HepG2 (cell line): ENCODE measurements around the gene CBX7. TPM values are rescaled to one million over a fixed set of nuclear protein-coding genes. Genes with fewer than 3 reads are reported as not detected.

Experiments used
- ATAC-seq: fragments of 200-7000 bp; cut with Tn5 transposase; 3 replicates; pipeline ENCODE4 v1.9.1; 2020; ENCODE audit warnings: mild to moderate bottlenecking, moderate library complexity
- BruUV-seq: library from RNA; stranded (reverse); fragments of 400-500 nt; replicated peaks from 2 replicates; lab custom pipeline; 2021; lab: Mats Ljungman, UMichigan
- CTCF ChIA-PET: fragments of 300-600 bp; formaldehyde crosslinking; extraction: SDS; loops from one replicate; lab custom pipeline; 2021; ENCODE audit warnings: low total read pairs, inconsistent platforms, low intra/inter-chr PET ratio; lab: Yijun Ruan, JAX
- POLR2A ChIA-PET: fragments of 350-600 bp; sonication (Branson Sonifier 250); formaldehyde crosslinking; loops from one replicate; lab custom pipeline; 2020; ENCODE audit warnings: antibody characterized with exemption, inconsistent platforms; lab: Yijun Ruan, JAX
- DNase-seq: peaks from one replicate; pipeline ENCODE4 v3.0.0-alpha.2; 2015; ENCODE audit warnings: low spot score
- FAIRE-seq: peaks from 3 replicates; lab custom pipeline; 2011; peaks lifted over from hg19 to GRCh38; lab: Jason Lieb, UNC
- H2AFZ ChIP-seq: one replicate; pipeline ENCODE4 v1.6.1; 2011; ENCODE audit warnings: low read length, inconsistent platforms
- H3K27ac ChIP-seq: fragments of 300-600 bp; 3 replicates; pipeline ENCODE4 v1.8.0; 2011; ENCODE audit warnings: mixed run types, mild to moderate bottlenecking, mixed read lengths, low read length, inconsistent platforms; ENCODE audit not compliant: insufficient read depth; ENCODE audit errors: extremely low read length
- H3K27me3 ChIP-seq, 2 experiments: fragments of 200-600 bp in 1 of 2; 2 replicates in 1 of 2; 3 replicates in 1 of 2; pipeline versions ENCODE4 v1.6.0 to v1.8.0; 2011; ENCODE audit warnings: low read length in 2 of 2, mild to moderate bottlenecking in 2 of 2, moderate library complexity in 2 of 2, inconsistent platforms in 1 of 2; ENCODE audit not compliant: insufficient read depth in 2 of 2, control insufficient read depth in 1 of 2
- H3K36me3 ChIP-seq, 2 experiments: fragments of 200-600 bp in 1 of 2; replicated peaks in 1 of 2; 2 replicates in 1 of 2; 3 replicates in 1 of 2; pipeline versions ENCODE4 v1.5.1 to v1.8.0; 2011; ENCODE audit warnings: low read length in 2 of 2, inconsistent platforms in 1 of 2; ENCODE audit not compliant: insufficient read depth in 2 of 2, control insufficient read depth in 1 of 2
- H3K4me1 ChIP-seq: 2 replicates; pipeline ENCODE4 v1.5.1; 2012; ENCODE audit warnings: low read length, inconsistent platforms; ENCODE audit not compliant: insufficient read depth
- H3K4me2 ChIP-seq: 2 replicates; pipeline ENCODE4 v1.6.0; 2011; ENCODE audit warnings: low read depth, low read length, inconsistent platforms
- H3K4me3 ChIP-seq, 3 experiments: fragments of 200-600 bp in 1 of 3; sonication (generic), shearing (Covaris generic) in 1 of 3; replicated peaks in 1 of 3; 2 replicates each; pipeline ENCODE4 v1.5.1; 2011 to 2016; ENCODE audit warnings: low read length in 3 of 3, inconsistent platforms in 2 of 3, low read depth in 2 of 3, mild to moderate bottlenecking in 2 of 3, control low read depth in 1 of 3, mixed read lengths in 1 of 3; ENCODE audit not compliant: insufficient read depth in 1 of 3
- H3K79me2 ChIP-seq: one replicate; pipeline ENCODE4 v1.6.1; 2011; ENCODE audit warnings: low read length, inconsistent platforms; ENCODE audit not compliant: insufficient read depth
- H3K9ac ChIP-seq: 2 replicates; pipeline ENCODE4 v1.6.0; 2011; ENCODE audit warnings: mild to moderate bottlenecking, low read depth, low read length, inconsistent platforms; ENCODE audit not compliant: insufficient read depth
- H3K9me3 ChIP-seq: 2 replicates; pipeline ENCODE4 v1.5.1; 2012; ENCODE audit warnings: mild to moderate bottlenecking, low read length
- H4K20me1 ChIP-seq: 2 replicates; pipeline ENCODE4 v1.6.0; 2011; ENCODE audit warnings: inconsistent platforms, mild to moderate bottlenecking, low read length, moderate library complexity; ENCODE audit not compliant: insufficient read depth
- CCDC6 ChIP-seq: sonication (generic); formaldehyde crosslinking; IDR thresholded peaks from 2 replicates; pipeline ENCODE4 v1.8.1; 2022; ENCODE audit warnings: mild to moderate bottlenecking, missing genetic modification reagents, moderate library complexity
- CENPBD1 ChIP-seq: sonication (generic); formaldehyde crosslinking; IDR thresholded peaks from 2 replicates; pipeline ENCODE4 v1.8.0; 2022; ENCODE audit warnings: missing genetic modification reagents, low read depth, mild to moderate bottlenecking, borderline replicate concordance
- FOXM1 ChIP-seq: sonication (generic); formaldehyde crosslinking; IDR thresholded peaks from 2 replicates; pipeline ENCODE4 v1.5.0; 2020; ENCODE audit warnings: missing genetic modification reagents
- HIC2 ChIP-seq: sonication (generic); formaldehyde crosslinking; IDR thresholded peaks from 2 replicates; pipeline ENCODE4 v1.9.0; 2022; ENCODE audit warnings: low read depth, missing genetic modification reagents
- KLF16 ChIP-seq, 2 experiments: sonication (generic) in 1 of 2; formaldehyde crosslinking in 1 of 2; IDR thresholded peaks; 2 replicates each; pipeline versions ENCODE4 v1.6.1 to v1.8.0; 2016 to 2023; ENCODE audit warnings: missing genetic modification reagents in 2 of 2, missing compliant biosample characterization in 1 of 2
- MIER3 ChIP-seq: IDR thresholded peaks from 2 replicates; pipeline ENCODE4 v1.6.1; 2016; ENCODE audit warnings: missing compliant biosample characterization, borderline replicate concordance
- MLX ChIP-seq: IDR thresholded peaks from 2 replicates; pipeline ENCODE4 v1.6.1; 2016
- NCOA1 ChIP-seq: sonication (generic); formaldehyde crosslinking; IDR thresholded peaks from 2 replicates; pipeline ENCODE4 v1.9.0; 2021; ENCODE audit warnings: missing genetic modification reagents
- RFXAP ChIP-seq: sonication (generic); formaldehyde crosslinking; IDR thresholded peaks from 2 replicates; pipeline ENCODE4 v1.4.0; 2020; ENCODE audit warnings: missing genetic modification reagents, borderline replicate concordance
- TEAD3 ChIP-seq: optimal IDR thresholded peaks from 2 replicates; pipeline ENCODE3; 2016; ENCODE audit warnings: borderline replicate concordance
- USF2 ChIP-seq, 2 experiments: sonication (generic) in 1 of 2; formaldehyde crosslinking in 1 of 2; IDR thresholded peaks; 2 replicates each; pipeline versions ENCODE4 v1.5.1 to v1.6.1; 2011 to 2020; ENCODE audit warnings: borderline replicate concordance in 1 of 2, low read depth in 1 of 2, low read length in 1 of 2, mild to moderate bottlenecking in 1 of 2, missing genetic modification reagents in 1 of 2, moderate library complexity in 1 of 2
- ZBTB1 ChIP-seq: sonication (generic); formaldehyde crosslinking; IDR thresholded peaks from 2 replicates; pipeline ENCODE4 v1.4.0; 2020; ENCODE audit warnings: missing genetic modification reagents, borderline replicate concordance
- ZFP1 ChIP-seq: IDR thresholded peaks from 2 replicates; pipeline ENCODE4 v1.6.1; 2016
- ZNF264 ChIP-seq: sonication (generic); formaldehyde crosslinking; IDR thresholded peaks from 2 replicates; pipeline ENCODE4 v1.4.0; 2020; ENCODE audit warnings: missing genetic modification reagents
- ZNF574 ChIP-seq: sonication (generic); formaldehyde crosslinking; IDR thresholded peaks from 2 replicates; pipeline ENCODE4 v1.4.0; 2020; ENCODE audit warnings: missing genetic modification reagents
- ZNF616 ChIP-seq: sonication (generic); formaldehyde crosslinking; IDR thresholded peaks from 2 replicates; pipeline ENCODE4 v1.5.0; 2020; ENCODE audit warnings: low read depth, mild to moderate bottlenecking, missing genetic modification reagents
- WGBS: methylation state at CpG from one replicate; pipeline ENCODE4 v1.1.6; 2017; ENCODE audit warnings: low lambda C conversion rate; 5-methylcytosine and 5-hydroxymethylcytosine counted together
- in situ Hi-C: cut with HindIII; loops from 2 replicates; pipeline ENCODE4 v1.10.0; 2017; ENCODE audit warnings: low pct_unique_long_range_greater_than_20kb; ENCODE audit not compliant: extremely low pct_ligation_motif_present
- intact Hi-C: fragments of 100-400 bp; cut with micrococcal nuclease; formaldehyde crosslinking; loops from one replicate; pipeline ENCODE4 v1.10.0; 2022; ENCODE audit not compliant: unreplicated experiment
- polyA plus RNA-seq, 8 experiments: library from polyadenylated mRNA; depleted of rRNA in 3 of 8; stranded (reverse) in 7 of 8; unstranded in 1 of 8; fragments of >200 nt; fragmentation: Illumina TruSeq in 4 of 8; extraction: Trizol in 4 of 8; gene quantifications; 2 replicates each; pipeline versions ENCODE4 v1.2.1 to v1.2.3, GENCODE V29; 2011 to 2016; ENCODE audit warnings: low read depth in 4 of 8, missing spikeins in 1 of 8, mixed read lengths in 1 of 8; ENCODE audit not compliant: insufficient read depth in 1 of 8
- total RNA-seq, 5 experiments: library from RNA; depleted of rRNA; stranded (reverse); fragments of >200 nt; fragmentation: Illumina TruSeq; extraction: Trizol; gene quantifications; 2 replicates each; pipeline ENCODE4 v1.2.3, GENCODE V29; 2016; ENCODE audit warnings: low read depth in 1 of 5

CBX7 gene
- total and polyA plus RNA-seq, 2 of the 13 experiments (the other 11 are each of a cell fraction or from before 2014, with no cell fraction given), result 0.35 to 4.9 TPM

GRCh38 chr22:39169797-39170466 lies 17.5 kb upstream of the CBX7 start:
- no peak for FAIRE-seq
- intact Hi-C loops (loop anchor here (2.0 to 10.0 kb wide), 4 partner anchors 42 to 139 kb away; partner anchors contain the start of gene PDGFB), in situ Hi-C loops (loop anchor here (5.0 kb wide), 1 partner anchor 142 kb away; no protein-coding TSS in a partner anchor)
- no TSS peak for BruUV-seq
- no peak overlapping the region for H2AFZ ChIP-seq
- H3K36me3 ChIP-seq, result no peaks in the 10 kb centered on the region
- H3K27me3 ChIP-seq, result peaks cover 0 to 2% of the 10 kb centered on the region in 2 experiments; a peak in 1 of 5 replicates
- no peak for ATAC-seq
- 23% methylated on average over 8 of the region's 8 CpGs for WGBS
- H3K4me1 ChIP-seq, result peaks cover 43% of the 10 kb centered on the region
- no peak overlapping the region for H3K9ac ChIP-seq
- H3K9me3 ChIP-seq, result peaks cover 5% of the 10 kb centered on the region; the same call in 1 of the 2 replicates
- CTCF ChIA-PET, result interaction anchor here (1.2 to 4.6 kb wide), 4 partner anchors 46 to 146 kb away, joined by 4 to 27 read pairs (median 6); no protein-coding TSS in a partner anchor
- no peak for DNase-seq
- no peak overlapping the region for H3K4me2 ChIP-seq
- POLR2A ChIA-PET, result interaction anchor here (1.2 to 2.2 kb wide), 4 partner anchors 18 to 150 kb away, joined by 3 to 7 read pairs (median 4); partner anchors contain the start of genes CBX7 and RPL3
- H3K4me3 ChIP-seq, result no peak overlapping the region
- H4K20me1 ChIP-seq, result no peaks in the 10 kb centered on the region
- no peak overlapping the region for H3K27ac ChIP-seq
- H3K79me2 ChIP-seq, result no peaks in the 10 kb centered on the region
- TF ChIP-seq ZNF574 (no peak), MLX (no peak), MIER3 (CRISPR knock-in tag) (no peak), CCDC6 (CRISPR knock-in tag) (no peak), NCOA1 (CRISPR knock-in tag) (no peak), RFXAP (CRISPR knock-in tag) (no peak), ZNF616 (CRISPR knock-in tag) (no peak), USF2 (IDR thresholded peaks at IDR 0.05; ENCODE audit: low read depth, low read length) (no peak), USF2 (CRISPR knock-in tag; IDR thresholded peaks at IDR 0.05; ENCODE audit: borderline replicate concordance) (no peak), CENPBD1 (no peak), KLF16 (CRISPR knock-in tag; IDR thresholded peaks at IDR 0.05) (no peak), ZNF264 (CRISPR knock-in tag) (no peak), FOXM1 (CRISPR knock-in tag) (no peak), HIC2 (no peak), TEAD3 (CRISPR knock-in tag) (no peak), ZBTB1 (CRISPR knock-in tag) (no peak), ZFP1 (CRISPR knock-in tag) (no peak)
